ENCODE results near the gene SH2D3A. TPM values are rescaled to one million over a fixed set of nuclear protein-coding genes. Genes with fewer than 3 reads are reported as not detected.
A peak's percentile ranks its signal among the peaks of the same experiment; 100 is the strongest.

SH2D3A gene
- total RNA-seq, 1 experiment from 2014 or later = 43.4 TPM

DNA sequence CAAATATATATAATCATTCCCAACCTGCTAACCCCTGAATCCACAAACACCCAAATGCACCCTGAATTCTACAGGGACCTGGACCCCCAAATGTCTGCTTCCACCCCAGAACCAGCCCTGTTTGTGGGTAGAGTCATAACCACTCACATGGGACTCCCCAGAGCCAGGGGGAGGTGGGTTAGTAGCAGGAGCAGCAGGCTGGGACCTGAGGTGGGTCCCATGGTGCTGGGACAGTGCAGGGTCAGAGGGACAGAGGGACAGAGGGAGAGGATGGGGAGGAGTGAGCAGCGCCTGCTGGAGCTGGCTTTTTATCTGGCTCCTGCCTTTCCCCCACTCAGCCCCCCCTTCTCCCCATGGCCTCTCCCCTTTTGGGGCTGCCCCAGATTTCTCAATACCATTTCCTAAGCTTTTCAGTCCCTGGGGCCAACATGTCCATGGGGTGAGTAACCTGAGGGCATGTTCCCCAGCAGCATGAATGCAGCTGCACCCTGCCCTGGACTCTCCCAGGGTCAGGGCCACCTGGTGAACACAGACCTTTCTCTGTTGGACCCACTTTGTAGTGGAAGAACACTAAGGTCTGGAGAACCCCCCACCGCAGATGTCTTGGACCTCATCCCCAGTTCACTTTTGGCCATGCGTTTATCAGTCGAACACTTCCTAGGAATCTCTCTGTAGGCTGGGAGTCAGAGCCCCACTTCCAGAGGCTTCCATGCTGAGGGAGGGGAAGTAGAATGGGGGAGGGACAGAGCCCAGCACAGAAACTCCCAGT lies 46.7 kb downstream of the SH2D3A start, which contains the start of gene C3:
Gene C3 (minus strand): TSS at position 282 of the 769 bp plus-strand sequence. CDS start 61 bp downstream, at position 221.
- H3F3A ChIP-seq (ENCODE audit: insufficient read depth, low read depth) = peaks cover 30% of the 10 kb centered on the region
- H3K27ac ChIP-seq = peak within 1 kb of the TSS; percentile 77
- H3K4me3 ChIP-seq = peak within 1 kb of the TSS; percentile 64
- H3K9me3 ChIP-seq (ENCODE audit: insufficient read depth, low read depth) = no peaks in the 10 kb centered on the region
- DNase-seq = peak; percentile 69 to 88
- H4K20me1 ChIP-seq (ENCODE audit: insufficient read depth) = no peaks in the 10 kb centered on the region
- no TSS peak for BruUV-seq (replicated peaks)
- no peaks in the 10 kb centered on the region for H3K36me3 ChIP-seq (ENCODE audit: low read depth)
- H3K4me1 ChIP-seq (replicated peaks; ENCODE audit: insufficient read depth) = peaks cover 47% of the 10 kb centered on the region
- TF ChIP-seq, protein P1, sequence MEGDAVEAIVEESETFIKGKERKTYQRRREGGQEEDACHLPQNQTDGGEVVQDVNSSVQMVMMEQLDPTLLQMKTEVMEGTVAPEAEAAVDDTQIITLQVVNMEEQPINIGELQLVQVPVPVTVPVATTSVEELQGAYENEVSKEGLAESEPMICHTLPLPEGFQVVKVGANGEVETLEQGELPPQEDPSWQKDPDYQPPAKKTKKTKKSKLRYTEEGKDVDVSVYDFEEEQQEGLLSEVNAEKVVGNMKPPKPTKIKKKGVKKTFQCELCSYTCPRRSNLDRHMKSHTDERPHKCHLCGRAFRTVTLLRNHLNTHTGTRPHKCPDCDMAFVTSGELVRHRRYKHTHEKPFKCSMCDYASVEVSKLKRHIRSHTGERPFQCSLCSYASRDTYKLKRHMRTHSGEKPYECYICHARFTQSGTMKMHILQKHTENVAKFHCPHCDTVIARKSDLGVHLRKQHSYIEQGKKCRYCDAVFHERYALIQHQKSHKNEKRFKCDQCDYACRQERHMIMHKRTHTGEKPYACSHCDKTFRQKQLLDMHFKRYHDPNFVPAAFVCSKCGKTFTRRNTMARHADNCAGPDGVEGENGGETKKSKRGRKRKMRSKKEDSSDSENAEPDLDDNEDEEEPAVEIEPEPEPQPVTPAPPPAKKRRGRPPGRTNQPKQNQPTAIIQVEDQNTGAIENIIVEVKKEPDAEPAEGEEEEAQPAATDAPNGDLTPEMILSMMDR (conservative IDR thresholded peaks at IDR 0.05) = no peak
- TF ChIP-seq EZH2 (IDR thresholded peaks at IDR 0.05; ENCODE audit: low read depth) = no peak
- no peak within 1 kb of the TSS for H2AFZ ChIP-seq
- intact Hi-C loops (cut with micrococcal nuclease; ENCODE audit: unreplicated experiment) = no loop called here
- ChIA-PET CTCF (interaction anchor here (0.6 to 0.7 kb wide), 3 partner anchors 16 to 143 kb away, joined by 3 to 12 read pairs (median 3); no protein-coding TSS in a partner anchor), POLR2A (ENCODE audit: unreplicated experiment) (interaction anchor here (0.6 to 1.5 kb wide), 2 partner anchors 17 to 30 kb away, joined by 4 to 15 read pairs; partner anchors contain the start of gene GPR108)
- peak within 1 kb of the TSS; percentile 96 for H3K4me2 ChIP-seq
- no peaks in the 10 kb centered on the region for H3K9me2 ChIP-seq (ENCODE audit: insufficient read depth)
- H3K79me2 ChIP-seq (ENCODE audit: low read depth) = peaks cover 15% of the 10 kb centered on the region
- no peaks in the 10 kb centered on the region for H3K27me3 ChIP-seq (ENCODE audit: insufficient read depth, low read depth)

DNA sequence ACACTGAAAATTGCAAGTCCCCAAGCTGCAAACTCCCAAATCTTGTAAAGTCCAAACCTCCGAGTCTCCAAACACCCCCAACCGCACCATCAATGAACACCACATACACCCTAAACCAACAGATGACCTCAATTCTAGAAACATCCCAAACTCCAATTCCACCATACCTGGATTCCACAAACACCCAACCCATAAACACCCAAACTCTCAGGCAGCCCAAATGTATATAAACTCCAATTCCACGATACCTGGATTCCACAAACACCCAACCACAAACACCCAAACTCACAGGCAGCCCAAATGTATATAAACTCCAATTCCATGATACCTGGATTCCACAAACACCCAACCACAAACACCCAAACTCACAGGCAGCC lies 47.3 kb downstream of the SH2D3A start:
- POLR2A ChIA-PET (ENCODE audit: unreplicated experiment) = no interaction called here
- no peaks in the 10 kb centered on the region for H3K36me3 ChIP-seq (ENCODE audit: low read depth)

DNA sequence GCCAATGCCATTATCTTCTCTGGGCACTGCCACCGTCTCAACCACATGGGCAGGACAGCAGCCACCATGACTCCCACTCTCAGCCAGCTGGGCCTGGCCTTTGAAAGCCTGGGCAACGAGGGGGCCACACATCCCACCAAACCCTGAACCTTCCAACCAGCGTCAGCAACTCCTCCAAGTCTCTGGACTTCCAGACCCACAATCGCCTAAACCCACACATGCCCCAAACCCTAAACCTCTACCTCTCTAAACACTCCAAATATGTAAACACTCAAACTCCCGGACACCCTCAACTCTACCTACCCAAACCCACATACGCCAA lies 47.7 kb downstream of the SH2D3A start:
- Histone ChIP-seq H3K79me2 (ENCODE audit: low read depth) (peaks cover 15% of the 10 kb centered on the region), H3K27me3 (ENCODE audit: insufficient read depth, low read depth) (no peaks in the 10 kb centered on the region), H3K9me2 (ENCODE audit: insufficient read depth) (no peaks in the 10 kb centered on the region), H3K36me3 (ENCODE audit: low read depth) (no peaks in the 10 kb centered on the region), H3K4me2 (peak overlapping the region; percentile 96), H3F3A (ENCODE audit: insufficient read depth, low read depth) (peaks cover 30% of the 10 kb centered on the region), H3K4me1 (replicated peaks; ENCODE audit: insufficient read depth) (peaks cover 47% of the 10 kb centered on the region), H3K4me3 (peak overlapping the region; percentile 64), H4K20me1 (ENCODE audit: insufficient read depth) (no peaks in the 10 kb centered on the region), H3K9me3 (ENCODE audit: insufficient read depth, low read depth) (no peaks in the 10 kb centered on the region), H3K27ac (0 out of 2 replicates have a peak overlapping the region, but pooled peaks have one; percentile 77), H2AFZ (no peak overlapping the region)
- BruUV-seq (replicated peaks) = no TSS peak
- DNase-seq = no peak
- intact Hi-C loops (cut with micrococcal nuclease; ENCODE audit: unreplicated experiment) = no loop called here
- TF ChIP-seq, protein P1 (conservative IDR thresholded peaks at IDR 0.05) = no peak
- TF ChIP-seq EZH2 (IDR thresholded peaks at IDR 0.05; ENCODE audit: low read depth) = no peak
- CTCF ChIA-PET = no interaction called here
- POLR2A ChIA-PET (ENCODE audit: unreplicated experiment) = no interaction called here

More for the DNA sequence above, 47.3 kb downstream of the SH2D3A start:
- H3K4me1 ChIP-seq (replicated peaks; ENCODE audit: insufficient read depth) = peaks cover 47% of the 10 kb centered on the region
- peak overlapping the region; percentile 64 for H3K4me3 ChIP-seq
- H3K27ac ChIP-seq = peak overlapping the region; percentile 77
- H2AFZ ChIP-seq = no peak overlapping the region
- BruUV-seq (replicated peaks) = TSS peak; percentile 77
- H3K4me2 ChIP-seq = peak overlapping the region; percentile 96
- CTCF ChIA-PET = interaction anchor here (0.6 to 0.7 kb wide), 2 partner anchors 45 to 143 kb away, joined by 3 read pairs; no protein-coding TSS in a partner anchor
- intact Hi-C loops (cut with micrococcal nuclease; ENCODE audit: unreplicated experiment) = no loop called here
- TF ChIP-seq EZH2 (IDR thresholded peaks at IDR 0.05; ENCODE audit: low read depth) = no peak
- TF ChIP-seq, protein P1 (conservative IDR thresholded peaks at IDR 0.05) = no peak
- no peak for DNase-seq
- no peaks in the 10 kb centered on the region for H4K20me1 ChIP-seq (ENCODE audit: insufficient read depth)
- no peaks in the 10 kb centered on the region for H3K27me3 ChIP-seq (ENCODE audit: insufficient read depth, low read depth)
- no peaks in the 10 kb centered on the region for H3K9me2 ChIP-seq (ENCODE audit: insufficient read depth)
- H3F3A ChIP-seq (ENCODE audit: insufficient read depth, low read depth) = peaks cover 30% of the 10 kb centered on the region
- H3K9me3 ChIP-seq (ENCODE audit: insufficient read depth, low read depth) = no peaks in the 10 kb centered on the region
- H3K79me2 ChIP-seq (ENCODE audit: low read depth) = peaks cover 15% of the 10 kb centered on the region

All from PC-9 (cell line).